HepG2 (cell line): ENCODE data around the gene MIF4GD. TPM values are rescaled to one million over a fixed set of nuclear protein-coding genes. Genes with fewer than 3 reads are reported as not detected.

Source experiments
- CBX2 ChIP-seq, 2 experiments: fragments of 200-600 bp in 1 of 2; sonication (generic); formaldehyde crosslinking in 1 of 2; IDR thresholded peaks; 2 replicates each; pipeline versions ENCODE4 v1.7.0 to v1.8.1; 2018 to 2022; ENCODE audit warnings: low read depth in 2 of 2, low read length in 1 of 2, mild to moderate bottlenecking in 1 of 2, missing genetic modification reagents in 1 of 2
- GABPA ChIP-seq, 2 experiments: IDR thresholded peaks; 2 replicates each; pipeline ENCODE4 v1.6.1; 2011 to 2016; ENCODE audit warnings: low read depth in 2 of 2, low read length in 1 of 2, missing biosample characterization in 1 of 2, missing genetic modification characterization in 1 of 2
- GZF1 ChIP-seq: sonication (generic); formaldehyde crosslinking; IDR thresholded peaks from 2 replicates; pipeline ENCODE4 v1.5.1; 2020; ENCODE audit warnings: mild to moderate bottlenecking, missing genetic modification reagents
- HIC2 ChIP-seq: sonication (generic); formaldehyde crosslinking; IDR thresholded peaks from 2 replicates; pipeline ENCODE4 v1.9.0; 2022; ENCODE audit warnings: low read depth, missing genetic modification reagents
- IRX3 ChIP-seq: sonication (generic); formaldehyde crosslinking; IDR thresholded peaks from 2 replicates; pipeline ENCODE4 v1.8.1; 2023; ENCODE audit warnings: mild to moderate bottlenecking, low read depth, missing genetic modification reagents, borderline replicate concordance
- MTERF4 ChIP-seq: sonication (generic); formaldehyde crosslinking; IDR thresholded peaks from 2 replicates; pipeline ENCODE4 v1.8.0; 2023; ENCODE audit warnings: mild to moderate bottlenecking, missing genetic modification reagents
- POGK ChIP-seq: sonication (generic); formaldehyde crosslinking; conservative IDR thresholded peaks from 2 replicates; pipeline ENCODE4 v1.8.0; 2022; ENCODE audit warnings: mild to moderate bottlenecking, moderate library complexity, missing genetic modification reagents
- RORA ChIP-seq: sonication (generic); formaldehyde crosslinking; IDR thresholded peaks from 2 replicates; pipeline ENCODE4 v1.5.0; 2020; ENCODE audit warnings: mild to moderate bottlenecking, missing genetic modification reagents, moderate library complexity
- ZFYVE20 ChIP-seq: sonication (generic); formaldehyde crosslinking; IDR thresholded peaks from 2 replicates; pipeline ENCODE4 v1.8.0; 2023; ENCODE audit warnings: low read depth, mild to moderate bottlenecking, moderate library complexity, missing genetic modification reagents, borderline replicate concordance
- ZNF10 ChIP-seq: sonication (generic); formaldehyde crosslinking; IDR thresholded peaks from 2 replicates; pipeline ENCODE4 v1.4.0; 2020; ENCODE audit warnings: mild to moderate bottlenecking, low read depth, missing genetic modification reagents, borderline replicate concordance
- ZNF550 ChIP-seq: sonication (generic); formaldehyde crosslinking; IDR thresholded peaks from 2 replicates; pipeline ENCODE4 v1.4.0; 2020; ENCODE audit warnings: mild to moderate bottlenecking, missing genetic modification reagents, borderline replicate concordance
- ZNF773 ChIP-seq: sonication (generic); formaldehyde crosslinking; IDR thresholded peaks from 2 replicates; pipeline ENCODE4 v1.4.0; 2020; ENCODE audit warnings: missing genetic modification reagents, borderline replicate concordance
- polyA plus RNA-seq, 8 experiments: library from polyadenylated mRNA; depleted of rRNA in 3 of 8; stranded (reverse) in 7 of 8; unstranded in 1 of 8; fragments of >200 nt; fragmentation: Illumina TruSeq in 4 of 8; extraction: Trizol in 4 of 8; gene quantifications; 2 replicates each; pipeline versions ENCODE4 v1.2.1 to v1.2.3, GENCODE V29; 2011 to 2016; ENCODE audit warnings: low read depth in 4 of 8, missing spikeins in 1 of 8, mixed read lengths in 1 of 8; ENCODE audit not compliant: insufficient read depth in 1 of 8
- total RNA-seq, 5 experiments: library from RNA; depleted of rRNA; stranded (reverse); fragments of >200 nt; fragmentation: Illumina TruSeq; extraction: Trizol; gene quantifications; 2 replicates each; pipeline ENCODE4 v1.2.3, GENCODE V29; 2016; ENCODE audit warnings: low read depth in 1 of 5
- TF ChIP-seq, protein P1 (sequence below): IDR thresholded peaks from 2 replicates; pipeline ENCODE4 v1.6.1; 2018; ENCODE audit warnings: missing genetic modification reagents, mild to moderate bottlenecking, missing compliant biosample characterization
- TF ChIP-seq, protein P2 (sequence below): sonication (generic); formaldehyde crosslinking; IDR thresholded peaks from 2 replicates; pipeline ENCODE4 v1.9.0; 2021; ENCODE audit warnings: mild to moderate bottlenecking, missing genetic modification reagents

Gene MIF4GD
- total and polyA plus RNA-seq, 2 of the 13 experiments (the other 11 are each of a cell fraction or from before 2014, with no cell fraction given): 14.0 to 28.0 TPM

DNA sequence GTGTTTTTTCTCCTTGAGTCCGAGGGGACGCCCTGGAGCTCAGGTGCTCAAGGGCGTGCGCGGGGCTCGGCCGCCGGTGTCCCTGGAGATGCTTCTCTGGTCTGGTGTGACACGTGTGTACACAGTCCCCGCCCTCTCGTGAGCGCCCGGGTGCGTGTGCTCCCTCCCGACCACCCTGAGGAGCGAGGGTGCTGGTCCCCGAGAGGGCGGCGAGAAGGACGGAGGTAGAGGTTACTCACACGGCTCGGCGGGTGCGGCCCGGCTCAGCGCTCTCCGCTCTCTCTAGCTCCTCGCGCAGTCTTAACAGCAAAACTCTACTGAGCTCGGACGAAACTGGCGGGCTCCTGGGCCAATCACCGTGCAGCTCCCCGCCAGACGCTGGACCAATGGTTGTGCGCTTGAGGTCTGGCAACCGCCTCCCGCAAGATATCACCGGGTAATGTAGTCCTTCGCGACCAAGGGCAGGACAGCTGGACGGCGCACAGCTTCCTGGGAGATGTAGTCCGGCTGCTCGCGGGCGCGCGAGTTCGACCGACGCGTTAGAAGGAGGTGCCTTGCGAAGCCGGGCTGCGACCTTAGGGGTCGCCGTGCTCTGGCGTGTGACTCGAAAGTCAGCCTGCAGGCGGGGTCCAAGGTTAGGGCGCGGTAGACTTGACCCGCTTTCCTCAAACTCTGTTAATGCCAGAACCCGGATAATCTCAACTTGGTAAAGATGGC lies 18.2 kb upstream of the MIF4GD start, which contains the start of gene SLC25A19 (continued):
- TF ChIP-seq ZNF550: peak; percentile 62; the same call in 1 of the 2 replicates
- no peak for TF ChIP-seq ZFYVE20 (CRISPR knock-in tag)
- peak; percentile 49; the same call in 1 of the 2 replicates for TF ChIP-seq GABPA (IDR thresholded peaks at IDR 0.05; ENCODE audit: low read depth, low read length)
- peak; percentile 89 for TF ChIP-seq GABPA (CRISPR knock-in tag; IDR thresholded peaks at IDR 0.05; ENCODE audit: low read depth)
- TF ChIP-seq POGK (CRISPR knock-in tag): no peak; the same call in 1 of the 2 replicates
- TF ChIP-seq, protein P1, sequence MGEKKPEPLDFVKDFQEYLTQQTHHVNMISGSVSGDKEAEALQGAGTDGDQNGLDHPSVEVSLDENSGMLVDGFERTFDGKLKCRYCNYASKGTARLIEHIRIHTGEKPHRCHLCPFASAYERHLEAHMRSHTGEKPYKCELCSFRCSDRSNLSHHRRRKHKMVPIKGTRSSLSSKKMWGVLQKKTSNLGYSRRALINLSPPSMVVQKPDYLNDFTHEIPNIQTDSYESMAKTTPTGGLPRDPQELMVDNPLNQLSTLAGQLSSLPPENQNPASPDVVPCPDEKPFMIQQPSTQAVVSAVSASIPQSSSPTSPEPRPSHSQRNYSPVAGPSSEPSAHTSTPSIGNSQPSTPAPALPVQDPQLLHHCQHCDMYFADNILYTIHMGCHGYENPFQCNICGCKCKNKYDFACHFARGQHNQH: peak; percentile 94
- 0 out of 2 replicates have a peak, but pooled peaks have one; percentile 81 for TF ChIP-seq MTERF4 (CRISPR knock-in tag)
- no peak for TF ChIP-seq ZNF10 (CRISPR knock-in tag)
- no peak for TF ChIP-seq RORA (CRISPR knock-in tag)
- peak; percentile 59; the same call in 1 of the 2 replicates for TF ChIP-seq IRX3 (CRISPR knock-in tag)
- no peak for TF ChIP-seq CBX2 (IDR thresholded peaks at IDR 0.05; ENCODE audit: low read depth, low read length)
- TF ChIP-seq CBX2 (CRISPR knock-in tag; IDR thresholded peaks at IDR 0.05; ENCODE audit: low read depth): no peak
- no peak; the same call in 1 of the 2 replicates for TF ChIP-seq GZF1
- TF ChIP-seq, protein P2, sequence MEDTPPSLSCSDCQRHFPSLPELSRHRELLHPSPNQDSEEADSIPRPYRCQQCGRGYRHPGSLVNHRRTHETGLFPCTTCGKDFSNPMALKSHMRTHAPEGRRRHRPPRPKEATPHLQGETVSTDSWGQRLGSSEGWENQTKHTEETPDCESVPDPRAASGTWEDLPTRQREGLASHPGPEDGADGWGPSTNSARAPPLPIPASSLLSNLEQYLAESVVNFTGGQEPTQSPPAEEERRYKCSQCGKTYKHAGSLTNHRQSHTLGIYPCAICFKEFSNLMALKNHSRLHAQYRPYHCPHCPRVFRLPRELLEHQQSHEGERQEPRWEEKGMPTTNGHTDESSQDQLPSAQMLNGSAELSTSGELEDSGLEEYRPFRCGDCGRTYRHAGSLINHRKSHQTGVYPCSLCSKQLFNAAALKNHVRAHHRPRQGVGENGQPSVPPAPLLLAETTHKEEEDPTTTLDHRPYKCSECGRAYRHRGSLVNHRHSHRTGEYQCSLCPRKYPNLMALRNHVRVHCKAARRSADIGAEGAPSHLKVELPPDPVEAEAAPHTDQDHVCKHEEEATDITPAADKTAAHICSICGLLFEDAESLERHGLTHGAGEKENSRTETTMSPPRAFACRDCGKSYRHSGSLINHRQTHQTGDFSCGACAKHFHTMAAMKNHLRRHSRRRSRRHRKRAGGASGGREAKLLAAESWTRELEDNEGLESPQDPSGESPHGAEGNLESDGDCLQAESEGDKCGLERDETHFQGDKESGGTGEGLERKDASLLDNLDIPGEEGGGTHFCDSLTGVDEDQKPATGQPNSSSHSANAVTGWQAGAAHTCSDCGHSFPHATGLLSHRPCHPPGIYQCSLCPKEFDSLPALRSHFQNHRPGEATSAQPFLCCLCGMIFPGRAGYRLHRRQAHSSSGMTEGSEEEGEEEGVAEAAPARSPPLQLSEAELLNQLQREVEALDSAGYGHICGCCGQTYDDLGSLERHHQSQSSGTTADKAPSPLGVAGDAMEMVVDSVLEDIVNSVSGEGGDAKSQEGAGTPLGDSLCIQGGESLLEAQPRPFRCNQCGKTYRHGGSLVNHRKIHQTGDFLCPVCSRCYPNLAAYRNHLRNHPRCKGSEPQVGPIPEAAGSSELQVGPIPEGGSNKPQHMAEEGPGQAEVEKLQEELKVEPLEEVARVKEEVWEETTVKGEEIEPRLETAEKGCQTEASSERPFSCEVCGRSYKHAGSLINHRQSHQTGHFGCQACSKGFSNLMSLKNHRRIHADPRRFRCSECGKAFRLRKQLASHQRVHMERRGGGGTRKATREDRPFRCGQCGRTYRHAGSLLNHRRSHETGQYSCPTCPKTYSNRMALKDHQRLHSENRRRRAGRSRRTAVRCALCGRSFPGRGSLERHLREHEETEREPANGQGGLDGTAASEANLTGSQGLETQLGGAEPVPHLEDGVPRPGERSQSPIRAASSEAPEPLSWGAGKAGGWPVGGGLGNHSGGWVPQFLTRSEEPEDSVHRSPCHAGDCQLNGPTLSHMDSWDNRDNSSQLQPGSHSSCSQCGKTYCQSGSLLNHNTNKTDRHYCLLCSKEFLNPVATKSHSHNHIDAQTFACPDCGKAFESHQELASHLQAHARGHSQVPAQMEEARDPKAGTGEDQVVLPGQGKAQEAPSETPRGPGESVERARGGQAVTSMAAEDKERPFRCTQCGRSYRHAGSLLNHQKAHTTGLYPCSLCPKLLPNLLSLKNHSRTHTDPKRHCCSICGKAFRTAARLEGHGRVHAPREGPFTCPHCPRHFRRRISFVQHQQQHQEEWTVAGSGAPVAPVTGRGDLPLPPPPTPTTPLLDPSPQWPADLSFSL (CRISPR knock-in tag): no peak
- no peak for TF ChIP-seq HIC2 (CRISPR knock-in tag)
- no peak; the same call in 1 of the 2 replicates for TF ChIP-seq ZNF773 (CRISPR knock-in tag)
